Thoracic aorta (tissue), 2 donors: ENCODE data around the gene MBD3L2. TPM values are rescaled to one million over a fixed set of nuclear protein-coding genes. Genes with fewer than 3 reads are reported as not detected.

ENCODE experiments used
- ATAC-seq: fragments of 150-250 bp; one replicate; pipeline ENCODE4 v1.8.0; 2017; ENCODE audit warnings: low read depth; ENCODE audit not compliant: insufficient number of reproducible peaks, low FRiP score
- DNase-seq: peaks from one replicate; pipeline ENCODE4 v3.0.0-alpha.2; 2020; ENCODE audit warnings: low spot score
- H3K27ac ChIP-seq, 2 donors: fragments of 200-600 bp; sonication (generic); 1 replicate in 1 of 2; 2 replicates in 1 of 2; pipeline ENCODE4 v1.5.1; 2016; ENCODE audit warnings: mild to moderate bottlenecking in 2 of 2, moderate library complexity in 2 of 2
- H3K27me3 ChIP-seq: fragments of 200-600 bp; sonication (generic); replicated peaks from 2 replicates; pipeline ENCODE4 v1.6.0; 2016; ENCODE audit warnings: mild to moderate bottlenecking; ENCODE audit not compliant: insufficient read depth
- H3K36me3 ChIP-seq: fragments of 200-600 bp; sonication (generic); one replicate; pipeline ENCODE4 v1.5.1; 2016
- H3K4me1 ChIP-seq, 2 donors: fragments of 200-600 bp; sonication (generic); 1 replicate in 1 of 2; 2 replicates in 1 of 2; pipeline versions ENCODE4 v1.5.1 to v1.6.0; 2016; ENCODE audit warnings: low read depth in 2 of 2, mild to moderate bottlenecking in 1 of 2; ENCODE audit not compliant: control insufficient read depth in 1 of 2
- H3K4me3 ChIP-seq: fragments of 200-600 bp; sonication (generic); 2 replicates; pipeline ENCODE4 v1.5.1; 2016; ENCODE audit warnings: mild to moderate bottlenecking
- H3K9me3 ChIP-seq: fragments of 200-600 bp; sonication (generic); 2 replicates; pipeline ENCODE4 v1.5.1; 2016
- total RNA-seq, 2 donors: library from RNA; depleted of rRNA; stranded (reverse); fragments of >200 nt; gene quantifications; one replicate each; pipeline versions ENCODE4 v1.1.0 to v1.2.3, GENCODE V29; 2016
- TF ChIP-seq, protein P1 (sequence below): fragments of 200-600 bp; sonication (generic); IDR thresholded peaks from one replicate; pipeline ENCODE4 v1.5.1; 2019; ENCODE audit warnings: antibody characterized with exemption

MBD3L2 gene
- total RNA-seq, 2 donors from 2014 or later, result not detected

DNA sequence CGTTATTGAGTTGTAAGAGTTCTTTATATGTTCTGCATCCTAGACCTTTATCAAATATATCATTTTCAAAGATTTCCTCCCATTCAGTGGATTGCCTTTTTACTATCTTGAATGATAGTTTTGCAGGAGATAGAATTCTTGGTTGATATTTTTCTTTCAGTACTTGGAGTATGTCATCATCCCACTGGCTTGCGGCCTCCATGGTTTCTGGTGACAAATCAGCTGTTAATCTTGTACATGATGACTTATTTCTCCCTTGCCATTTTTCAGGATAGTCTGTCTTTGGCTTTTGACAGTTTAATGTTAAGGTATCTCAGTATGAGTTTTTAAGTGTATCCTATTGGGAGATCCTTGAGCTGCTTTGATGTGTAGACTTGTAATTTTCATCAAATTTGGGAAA, 28.9 kb downstream of the MBD3L2 start:
- no peak overlapping the region for H3K27ac ChIP-seq
- H3K27me3 ChIP-seq, result no peaks in the 10 kb centered on the region
- TF ChIP-seq, protein P1, sequence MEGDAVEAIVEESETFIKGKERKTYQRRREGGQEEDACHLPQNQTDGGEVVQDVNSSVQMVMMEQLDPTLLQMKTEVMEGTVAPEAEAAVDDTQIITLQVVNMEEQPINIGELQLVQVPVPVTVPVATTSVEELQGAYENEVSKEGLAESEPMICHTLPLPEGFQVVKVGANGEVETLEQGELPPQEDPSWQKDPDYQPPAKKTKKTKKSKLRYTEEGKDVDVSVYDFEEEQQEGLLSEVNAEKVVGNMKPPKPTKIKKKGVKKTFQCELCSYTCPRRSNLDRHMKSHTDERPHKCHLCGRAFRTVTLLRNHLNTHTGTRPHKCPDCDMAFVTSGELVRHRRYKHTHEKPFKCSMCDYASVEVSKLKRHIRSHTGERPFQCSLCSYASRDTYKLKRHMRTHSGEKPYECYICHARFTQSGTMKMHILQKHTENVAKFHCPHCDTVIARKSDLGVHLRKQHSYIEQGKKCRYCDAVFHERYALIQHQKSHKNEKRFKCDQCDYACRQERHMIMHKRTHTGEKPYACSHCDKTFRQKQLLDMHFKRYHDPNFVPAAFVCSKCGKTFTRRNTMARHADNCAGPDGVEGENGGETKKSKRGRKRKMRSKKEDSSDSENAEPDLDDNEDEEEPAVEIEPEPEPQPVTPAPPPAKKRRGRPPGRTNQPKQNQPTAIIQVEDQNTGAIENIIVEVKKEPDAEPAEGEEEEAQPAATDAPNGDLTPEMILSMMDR, result no peak
- H3K9me3 ChIP-seq, result peaks cover 77% of the 10 kb centered on the region
- peaks cover 96% of the 10 kb centered on the region for H3K36me3 ChIP-seq
- no peak for ATAC-seq
- no peaks in the 10 kb centered on the region for H3K4me1 ChIP-seq
- no peak for DNase-seq
- no peak overlapping the region for H3K4me3 ChIP-seq

DNA sequence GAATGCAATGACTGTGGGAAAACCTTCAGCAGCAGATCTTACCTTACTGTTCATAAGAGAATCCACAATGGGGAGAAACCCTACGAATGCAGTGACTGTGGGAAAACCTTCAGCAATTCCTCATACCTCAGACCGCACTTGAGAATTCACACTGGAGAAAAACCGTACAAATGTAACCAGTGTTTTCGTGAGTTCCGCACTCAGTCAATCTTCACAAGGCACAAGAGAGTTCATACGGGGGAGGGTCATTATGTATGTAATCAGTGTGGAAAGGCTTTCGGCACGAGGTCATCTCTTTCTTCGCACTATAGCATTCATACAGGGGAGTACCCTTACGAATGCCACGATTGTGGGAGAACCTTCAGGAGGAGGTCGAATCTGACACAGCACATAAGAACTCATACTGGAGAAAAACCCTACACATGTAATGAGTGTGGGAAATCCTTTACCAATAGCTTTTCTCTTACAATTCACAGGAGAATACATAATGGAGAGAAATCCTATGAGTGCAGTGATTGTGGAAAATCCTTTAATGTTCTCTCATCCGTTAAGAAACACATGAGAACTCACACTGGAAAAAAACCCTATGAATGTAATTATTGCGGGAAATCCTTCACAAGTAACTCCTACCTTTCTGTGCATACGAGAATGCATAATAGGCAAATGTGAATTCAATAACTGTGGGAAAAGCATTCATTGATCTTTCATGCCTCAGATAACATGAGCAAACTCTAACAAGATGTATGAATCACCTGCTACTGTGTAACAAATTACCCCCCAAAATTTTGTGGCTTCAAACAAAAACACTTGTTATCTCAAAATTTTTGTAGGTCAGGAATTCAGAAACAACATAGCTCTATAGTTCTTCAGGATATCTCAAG, 34.2 kb downstream of the MBD3L2 start:
- ATAC-seq (no peak), DNase-seq (no peak)
- H3K27ac ChIP-seq, result no peak overlapping the region
- H3K27me3 ChIP-seq, result no peaks in the 10 kb centered on the region
- H3K4me1 ChIP-seq, result no peaks in the 10 kb centered on the region
- TF ChIP-seq, protein P1, result no peak
- H3K4me3 ChIP-seq, result peak overlapping the region; percentile 2
- peaks cover 67% of the 10 kb centered on the region for H3K36me3 ChIP-seq
- H3K9me3 ChIP-seq, result peaks cover 98% of the 10 kb centered on the region

DNA sequence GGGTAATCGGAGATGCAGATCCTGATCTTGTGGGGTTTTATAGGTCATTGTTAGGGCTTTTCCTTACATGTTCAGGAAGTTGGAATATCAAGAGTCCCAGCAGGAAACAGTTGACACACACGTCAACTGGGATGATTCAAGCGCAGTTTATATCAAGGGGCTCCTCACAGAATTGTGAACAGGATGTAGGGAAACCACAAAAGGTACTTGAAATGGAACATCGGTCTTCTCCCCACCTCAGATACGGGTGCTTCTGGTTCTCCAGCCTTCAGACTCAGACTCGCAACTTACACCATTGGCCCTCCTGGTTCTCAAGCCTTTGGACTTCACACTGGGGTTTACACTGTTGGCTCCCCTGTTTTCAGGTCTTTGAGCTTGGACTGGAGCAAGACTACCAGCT, 39.9 kb downstream of the MBD3L2 start:
- no peaks in the 10 kb centered on the region for H3K4me1 ChIP-seq
- H3K36me3 ChIP-seq, result peaks cover 10% of the 10 kb centered on the region
- peaks cover 78% of the 10 kb centered on the region for H3K9me3 ChIP-seq
- no peak for DNase-seq
- H3K4me3 ChIP-seq, result no peak overlapping the region
- no peak overlapping the region for H3K27ac ChIP-seq
- TF ChIP-seq, protein P1, result no peak
- ATAC-seq, result no peak
- H3K27me3 ChIP-seq, result no peaks in the 10 kb centered on the region

DNA sequence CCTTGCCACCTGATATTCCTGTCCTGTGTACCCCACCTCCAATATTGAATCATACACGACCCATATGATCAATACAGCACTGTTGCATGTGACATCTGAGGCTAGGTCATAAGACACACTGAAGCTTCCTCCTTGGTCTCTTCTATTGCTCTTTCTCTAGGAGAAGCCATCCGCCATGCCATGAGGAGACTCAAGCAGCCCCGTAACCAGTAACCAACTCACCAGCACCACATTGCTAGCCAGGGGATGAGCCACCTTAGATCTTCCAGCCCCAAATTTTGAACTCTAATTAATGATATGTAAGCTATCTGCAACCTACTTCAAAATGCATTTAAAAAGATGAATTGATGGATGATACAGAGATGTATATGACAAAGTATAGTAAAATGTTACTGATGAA, 49.0 kb downstream of the MBD3L2 start:
- H3K27ac ChIP-seq, result peak overlapping the region in 1 of 2 donors; percentile 97
- no peak for ATAC-seq

More for the DNA sequence above, 49.0 kb downstream of the MBD3L2 start:
- Histone ChIP-seq H3K4me1 (no peaks in the 10 kb centered on the region), H3K9me3 (peaks cover 12% of the 10 kb centered on the region), H3K27me3 (no peaks in the 10 kb centered on the region), H3K4me3 (peak overlapping the region; percentile 92), H3K36me3 (no peaks in the 10 kb centered on the region)
- no peak for DNase-seq
- TF ChIP-seq, protein P1, result no peak
